Mucosa of rectum (tissue), 2 donors: Measurements from ENCODE around the gene NCOA6.

Experiments
- H3K27ac ChIP-seq, 2 donors: one replicate each; pipeline ENCODE4 v1.7.0; 2013; ENCODE audit warnings: inconsistent platforms in 2 of 2, low read depth in 2 of 2, low read length in 2 of 2
- H3K27me3 ChIP-seq, 2 donors: one replicate each; pipeline ENCODE4 v1.7.0; 2013; ENCODE audit warnings: low read length in 2 of 2; ENCODE audit not compliant: control insufficient read depth in 2 of 2, insufficient read depth in 2 of 2
- H3K36me3 ChIP-seq, 2 donors: one replicate each; pipeline ENCODE4 v1.7.0; 2013; ENCODE audit warnings: low read length in 2 of 2; ENCODE audit not compliant: control insufficient read depth in 2 of 2, insufficient read depth in 2 of 2
- H3K4me1 ChIP-seq, 2 donors: one replicate each; pipeline ENCODE4 v1.7.0; 2013; ENCODE audit warnings: low read length in 2 of 2, mild to moderate bottlenecking in 1 of 2; ENCODE audit not compliant: control insufficient read depth in 2 of 2, insufficient read depth in 2 of 2
- H3K4me3 ChIP-seq, 2 donors: one replicate each; pipeline ENCODE4 v1.7.0; 2013; ENCODE audit warnings: low read length in 2 of 2
- H3K9ac ChIP-seq, 2 donors: one replicate each; pipeline ENCODE4 v1.7.0; 2013; ENCODE audit warnings: low read length in 2 of 2, low read depth in 1 of 2, mild to moderate bottlenecking in 1 of 2
- H3K9me3 ChIP-seq, 2 donors: one replicate each; pipeline ENCODE4 v1.7.0; 2013; ENCODE audit warnings: low read length in 2 of 2; ENCODE audit not compliant: control insufficient read depth in 2 of 2
- donor health status: healthy.
- donor health status: Normal muscosa, but diverticular disease.

NCOA6 gene

DNA sequence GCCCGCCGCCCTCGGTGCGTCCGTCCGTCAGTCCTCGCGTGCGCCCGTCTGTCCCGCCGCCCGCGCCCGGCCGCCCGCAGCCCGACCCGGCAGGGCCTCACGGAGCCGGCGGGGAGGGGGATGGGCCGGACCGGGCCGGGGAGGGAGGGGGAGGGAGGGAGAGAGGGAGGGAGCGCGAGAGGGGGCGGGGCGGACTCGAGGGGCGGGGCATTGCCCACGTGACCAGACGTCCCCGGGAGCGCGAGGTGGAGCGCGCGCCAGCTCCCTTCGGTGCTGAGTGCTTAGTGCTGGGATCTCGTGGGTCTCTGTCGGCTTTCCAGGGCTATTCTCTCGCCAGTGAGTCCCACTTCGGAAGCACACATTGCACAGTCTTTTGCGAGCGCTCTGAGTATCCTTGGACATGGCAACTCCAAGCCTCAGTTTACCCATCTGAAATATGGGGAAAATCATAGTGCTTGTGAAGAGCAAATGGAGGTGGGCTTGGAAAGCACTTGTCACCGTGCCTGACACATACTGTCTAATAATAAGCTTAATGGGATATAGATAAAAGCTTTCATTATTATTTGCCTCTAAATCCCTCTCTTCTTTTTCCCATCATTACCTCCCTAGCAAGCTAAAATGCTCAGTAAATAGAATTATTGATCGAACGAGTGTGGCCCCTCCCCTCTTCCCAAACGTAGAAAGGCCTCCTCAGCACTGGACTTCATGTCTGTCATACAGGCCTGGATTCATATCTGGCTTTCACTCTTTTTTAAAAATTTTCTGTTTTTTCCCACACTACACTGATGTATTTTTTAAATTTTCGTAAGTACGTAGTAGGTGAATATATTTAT, at the start of gene NCOA6:
NCOA6 (minus strand) TSS at position 122 of the 833 bp plus-strand sequence. CDS start 43,296 bp downstream, outside the sequence.
- peak within 1 kb of the TSS; percentile 77 to 99 for H3K4me3 ChIP-seq
- H3K27me3 ChIP-seq = no peaks in the 10 kb centered on the region
- H3K4me1 ChIP-seq = peaks cover 4 to 12% of the 10 kb centered on the region in 2 donors
- H3K9ac ChIP-seq = peak within 1 kb of the TSS; percentile 82 to 87
- H3K9me3 ChIP-seq = no peaks in the 10 kb centered on the region
- H3K27ac ChIP-seq = peak within 1 kb of the TSS; percentile 86 to 88
- no peaks in the 10 kb centered on the region for H3K36me3 ChIP-seq

DNA sequence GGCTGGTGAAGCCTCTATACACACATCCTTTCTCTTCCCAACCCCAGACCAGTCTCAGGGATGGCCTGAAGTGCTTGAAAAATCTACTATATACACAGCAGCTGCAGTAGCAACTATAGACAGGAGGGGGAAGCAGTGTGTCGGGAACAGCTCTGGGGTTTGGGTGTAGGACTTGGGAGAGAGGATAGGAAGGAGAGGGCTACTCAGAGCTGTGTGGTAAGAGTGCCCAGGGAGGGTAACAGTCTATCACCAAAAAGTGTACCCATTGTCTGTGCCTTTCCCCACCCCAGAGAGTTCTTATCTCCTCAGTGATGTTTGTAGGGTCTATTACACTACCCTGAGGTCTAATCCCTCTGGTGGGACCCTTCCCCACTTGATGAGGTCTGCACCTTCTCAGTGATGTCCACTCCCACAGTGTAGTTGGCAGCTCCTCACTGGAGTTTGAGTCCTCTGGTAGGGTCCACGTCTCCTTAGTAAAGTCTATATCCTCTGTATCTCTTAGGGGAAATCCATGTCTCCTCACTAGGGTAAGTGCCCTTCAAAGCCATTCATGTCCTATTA, 48.7 kb upstream of the NCOA6 start:
- H3K4me3 ChIP-seq = peak overlapping the region in 1 of 2 donors; percentile 61
- no peaks in the 10 kb centered on the region for H3K27me3 ChIP-seq
- no peaks in the 10 kb centered on the region for H3K36me3 ChIP-seq
- no peaks in the 10 kb centered on the region for H3K9me3 ChIP-seq
- peaks cover 26 to 39% of the 10 kb centered on the region in 2 donors for H3K4me1 ChIP-seq
- H3K27ac ChIP-seq = peak overlapping the region; percentile 92 to 93
- H3K9ac ChIP-seq = peak overlapping the region; percentile 57 to 69

DNA sequence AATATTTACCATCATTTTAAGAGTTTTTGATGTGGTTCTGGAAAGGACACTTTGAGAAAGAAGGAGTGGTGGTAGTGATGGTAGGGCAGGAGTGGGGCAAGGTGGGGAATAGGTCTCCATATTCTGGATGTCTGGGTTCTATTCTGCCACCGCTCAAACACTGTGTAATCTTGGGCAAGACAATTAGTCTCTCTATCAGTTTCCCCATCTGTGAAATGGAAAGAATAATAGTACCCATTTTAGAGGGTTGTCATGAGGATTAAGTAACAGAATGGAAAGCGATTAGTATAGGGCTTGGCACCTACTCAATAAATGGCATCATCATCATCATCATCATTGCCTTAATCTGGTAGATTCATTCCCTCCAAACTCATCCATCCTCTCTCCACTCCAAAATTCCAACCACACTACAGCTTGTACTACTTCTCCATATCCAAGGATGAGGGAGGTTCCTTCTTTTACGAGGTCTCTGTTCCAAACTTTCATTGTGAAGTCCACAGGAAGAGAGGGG, 48.2 kb upstream of the NCOA6 start:
- H3K4me3 ChIP-seq = no peak overlapping the region
- H3K9ac ChIP-seq = peak overlapping the region in 1 of 2 donors; percentile 70
- peaks cover 26 to 39% of the 10 kb centered on the region in 2 donors for H3K4me1 ChIP-seq
- no peaks in the 10 kb centered on the region for H3K36me3 ChIP-seq
- peak overlapping the region in 1 of 2 donors; percentile 93 for H3K27ac ChIP-seq
- H3K9me3 ChIP-seq = no peaks in the 10 kb centered on the region
- H3K27me3 ChIP-seq = no peaks in the 10 kb centered on the region

DNA sequence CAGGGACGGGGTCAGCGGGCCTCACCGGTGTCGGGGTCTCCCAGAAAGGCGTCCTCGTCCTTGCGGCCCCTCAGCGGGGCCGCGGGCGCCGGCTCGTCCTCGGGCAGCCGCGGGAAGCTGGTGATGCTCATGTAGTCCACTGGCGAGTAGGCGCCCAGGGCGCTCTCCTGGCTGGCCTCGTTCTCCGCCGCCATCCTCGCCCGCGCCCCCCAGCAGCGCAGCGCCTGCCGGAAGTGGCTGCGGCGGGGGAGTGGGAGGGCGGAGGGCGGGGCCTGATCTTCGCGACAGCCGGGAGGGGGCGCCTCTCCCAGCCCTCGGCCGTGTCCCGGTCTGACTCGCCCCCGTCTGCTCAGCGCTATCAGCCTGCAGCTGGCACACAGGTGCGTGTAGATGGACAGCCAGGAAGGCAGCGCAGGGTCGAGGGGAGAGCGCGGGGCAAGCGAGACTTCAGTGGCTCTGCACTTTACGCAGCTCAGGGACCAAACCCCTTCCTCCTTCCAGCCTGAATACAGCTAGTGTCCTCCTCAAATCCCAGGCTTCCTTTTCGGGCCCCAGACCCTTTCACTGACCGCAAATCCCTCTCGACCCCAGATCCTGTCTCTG, 47.3 kb upstream of the NCOA6 start, which contains the start of gene GGT7:
GGT7 (minus strand) TSS at position 235 of the 603 bp plus-strand sequence; CDS start at position 194, 41 bp downstream.
- H3K4me1 ChIP-seq = peaks cover 22 to 36% of the 10 kb centered on the region in 2 donors
- H3K27me3 ChIP-seq = no peaks in the 10 kb centered on the region
- H3K9ac ChIP-seq = peak within 1 kb of the TSS; percentile 70 to 78
- no peaks in the 10 kb centered on the region for H3K9me3 ChIP-seq
- peak within 1 kb of the TSS in 1 of 2 donors; percentile 50 for H3K27ac ChIP-seq
- peak within 1 kb of the TSS; percentile 80 to 87 for H3K4me3 ChIP-seq
- no peaks in the 10 kb centered on the region for H3K36me3 ChIP-seq

DNA sequence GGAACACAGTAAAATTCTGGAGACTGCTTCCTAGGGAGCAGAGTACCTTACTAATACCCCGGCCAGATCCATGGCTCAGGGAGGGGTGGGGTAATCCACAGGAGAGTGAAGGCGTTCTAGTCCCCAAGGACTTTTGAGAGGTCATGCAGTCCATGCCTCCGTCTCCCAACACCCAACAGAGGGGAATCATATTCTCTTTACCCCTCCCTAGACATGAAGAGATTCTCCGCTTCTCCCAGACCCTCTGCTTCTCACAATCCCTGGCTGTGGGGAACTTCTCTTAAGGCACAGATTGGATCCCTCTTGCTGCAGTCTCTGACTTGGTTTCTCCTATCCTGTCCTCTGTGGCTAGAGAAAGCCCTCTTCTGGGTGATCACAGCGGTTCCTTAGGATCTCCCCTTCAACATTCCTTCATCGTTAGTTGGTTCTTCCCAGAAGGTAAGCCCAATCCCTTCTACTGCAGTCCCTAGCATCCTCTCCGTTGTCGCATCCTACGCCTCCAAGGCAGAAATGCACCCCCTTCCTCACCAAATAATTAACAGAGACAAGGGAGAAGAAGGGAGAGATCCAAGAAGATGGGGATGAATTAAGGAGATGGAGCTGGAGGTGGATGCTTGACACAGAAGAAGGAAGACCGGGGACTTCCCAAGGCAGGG, 46.6 kb upstream of the NCOA6 start:
- Histone ChIP-seq H3K9ac (peak overlapping the region; percentile 2 to 70), H3K36me3 (no peaks in the 10 kb centered on the region), H3K4me3 (peak overlapping the region; percentile 80 to 87), H3K27ac (peak overlapping the region in 1 of 2 donors; percentile 50), H3K4me1 (peaks cover 22 to 35% of the 10 kb centered on the region in 2 donors), H3K27me3 (no peaks in the 10 kb centered on the region), H3K9me3 (no peaks in the 10 kb centered on the region)

DNA sequence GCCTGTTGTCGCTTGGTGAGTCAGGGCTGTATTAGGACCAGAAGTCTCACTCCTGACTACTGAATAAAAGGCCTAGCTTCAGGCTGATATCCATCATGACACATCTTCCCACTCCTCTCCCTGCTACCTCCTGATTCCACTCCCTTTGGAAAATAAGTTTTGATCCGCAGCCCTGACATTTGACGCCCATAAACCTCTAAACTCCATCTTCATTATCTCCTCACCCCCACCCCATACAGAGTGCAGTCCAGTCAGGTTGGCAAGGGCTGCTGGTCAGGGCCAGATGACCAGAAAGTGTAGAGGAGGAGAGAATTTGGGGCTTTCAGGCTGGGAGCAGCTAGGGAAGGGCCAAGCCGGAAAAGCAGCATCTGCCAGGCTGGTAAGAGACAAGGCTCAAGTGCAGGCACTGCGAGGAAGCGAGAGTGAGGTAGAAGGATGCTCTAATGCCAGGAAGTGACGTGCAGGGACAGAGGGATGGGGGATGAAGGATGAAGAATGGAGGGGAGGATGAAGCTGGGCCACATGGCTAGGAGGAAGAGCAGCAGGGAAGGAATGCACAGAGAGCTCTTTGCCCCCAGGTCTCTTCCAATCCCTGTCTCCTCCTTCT, 46.0 kb upstream of the NCOA6 start:
- H3K27ac ChIP-seq = no peak overlapping the region
- H3K36me3 ChIP-seq = no peaks in the 10 kb centered on the region
- H3K9ac ChIP-seq = peak overlapping the region in 1 of 2 donors; percentile 70
- H3K4me3 ChIP-seq = peak overlapping the region; percentile 25 to 87
- H3K27me3 ChIP-seq = no peaks in the 10 kb centered on the region
- H3K4me1 ChIP-seq = peaks cover 22 to 35% of the 10 kb centered on the region in 2 donors
- H3K9me3 ChIP-seq = no peaks in the 10 kb centered on the region

DNA sequence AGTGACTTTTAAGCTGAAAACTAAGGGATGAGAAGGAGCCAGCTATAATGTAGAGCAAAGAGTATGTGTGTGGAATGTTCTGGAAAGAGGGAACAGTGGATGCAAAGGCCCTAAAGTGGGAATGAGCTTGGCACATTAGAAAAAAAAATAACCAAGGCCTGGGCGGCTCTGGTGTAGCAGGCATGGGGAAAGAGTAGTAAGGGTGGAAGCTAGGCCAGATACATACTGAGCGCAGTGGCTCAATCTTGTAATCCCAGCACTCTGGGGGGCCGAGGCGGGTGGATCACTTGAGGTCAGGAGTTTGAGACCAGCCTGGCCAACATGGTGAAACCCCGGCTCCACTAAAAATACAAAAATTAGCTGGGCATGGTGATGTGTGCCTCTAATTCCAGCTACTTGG, 38.8 kb upstream of the NCOA6 start:
- Histone ChIP-seq H3K9me3 (no peaks in the 10 kb centered on the region), H3K27me3 (no peaks in the 10 kb centered on the region), H3K9ac (no peak overlapping the region), H3K4me1 (peaks cover 5 to 7% of the 10 kb centered on the region in 2 donors), H3K27ac (no peak overlapping the region), H3K36me3 (peaks cover 0 to 11% of the 10 kb centered on the region in 2 donors), H3K4me3 (no peak overlapping the region)

DNA sequence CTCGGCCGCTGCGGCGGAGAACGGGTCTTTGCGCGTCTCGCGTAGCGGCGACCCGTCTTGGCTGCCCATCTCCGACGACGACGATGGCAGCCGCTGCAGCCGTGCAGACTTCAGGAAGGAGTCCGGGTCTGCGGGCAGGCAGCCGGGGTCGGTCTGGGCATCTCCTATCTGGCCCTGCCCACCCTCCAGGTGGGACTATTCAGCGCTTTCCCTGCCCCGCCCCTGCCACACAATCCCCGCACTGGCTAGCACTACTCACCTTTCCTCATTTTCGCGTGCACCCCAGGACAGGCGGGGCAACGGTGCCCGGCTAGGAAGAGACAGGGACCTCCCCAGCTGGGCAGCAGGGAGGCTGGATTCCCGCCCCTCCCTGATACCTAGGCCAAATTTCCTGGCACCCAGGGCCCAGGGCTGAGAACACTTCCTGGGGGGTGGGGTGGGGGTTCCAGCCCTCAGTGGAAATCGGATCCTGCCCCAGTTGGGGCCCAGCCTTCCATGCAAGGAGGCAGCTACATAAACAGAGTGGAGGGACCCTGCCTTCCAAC, 38.0 kb upstream of the NCOA6 start:
- no peak overlapping the region for H3K4me3 ChIP-seq
- H3K9ac ChIP-seq = no peak overlapping the region
- peaks cover 5 to 7% of the 10 kb centered on the region in 2 donors for H3K4me1 ChIP-seq
- H3K36me3 ChIP-seq = peaks cover 0 to 14% of the 10 kb centered on the region in 2 donors
- no peaks in the 10 kb centered on the region for H3K27me3 ChIP-seq
- H3K27ac ChIP-seq = no peak overlapping the region
- no peaks in the 10 kb centered on the region for H3K9me3 ChIP-seq

DNA sequence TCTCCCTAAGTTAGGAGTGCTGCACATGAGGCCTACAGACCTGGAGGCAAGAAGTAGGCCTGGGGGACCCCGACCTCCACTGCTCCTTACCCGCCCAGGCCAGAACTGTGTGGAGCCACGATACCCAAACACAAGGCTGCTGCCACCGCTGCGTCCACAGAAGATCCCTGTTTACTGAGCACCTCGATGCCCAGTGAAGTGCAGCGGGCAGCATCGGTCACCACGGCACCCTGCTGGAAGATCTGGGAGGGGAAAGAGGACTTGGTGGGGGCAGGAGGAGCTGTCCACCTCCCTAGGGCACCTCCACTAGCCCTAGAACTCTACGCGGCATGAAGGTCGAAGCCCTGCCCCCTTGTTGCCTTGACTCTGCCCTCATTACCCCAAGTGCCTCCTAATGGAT, 37.3 kb upstream of the NCOA6 start:
- Histone ChIP-seq H3K9me3 (no peaks in the 10 kb centered on the region), H3K4me3 (no peak overlapping the region), H3K36me3 (peaks cover 0 to 14% of the 10 kb centered on the region in 2 donors), H3K4me1 (peaks cover 5 to 7% of the 10 kb centered on the region in 2 donors), H3K27me3 (no peaks in the 10 kb centered on the region), H3K27ac (no peak overlapping the region), H3K9ac (no peak overlapping the region)
